Measurements from ENCODE around the gene MAGI2.

DNA sequence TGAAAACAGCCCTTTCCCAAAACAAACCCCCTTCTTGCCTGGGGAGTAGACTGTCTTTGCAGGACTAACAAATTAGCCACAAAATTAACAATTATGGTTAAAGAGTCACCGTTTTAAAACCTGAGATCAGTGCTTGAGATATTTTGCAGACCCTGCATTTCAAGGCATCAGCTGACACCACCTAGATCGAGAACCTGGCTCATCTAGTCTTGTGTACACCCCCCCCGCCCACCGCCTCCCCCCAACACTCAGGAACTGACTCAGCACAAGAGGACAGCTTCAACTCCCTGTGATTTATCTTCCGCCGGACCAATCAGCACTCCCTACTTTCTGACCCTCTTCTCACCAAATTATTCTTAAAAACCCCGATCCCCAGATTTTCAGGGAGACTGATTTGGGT lies 917.8 kb downstream of the MAGI2 start:
- TF ChIP-seq, protein P1, sequence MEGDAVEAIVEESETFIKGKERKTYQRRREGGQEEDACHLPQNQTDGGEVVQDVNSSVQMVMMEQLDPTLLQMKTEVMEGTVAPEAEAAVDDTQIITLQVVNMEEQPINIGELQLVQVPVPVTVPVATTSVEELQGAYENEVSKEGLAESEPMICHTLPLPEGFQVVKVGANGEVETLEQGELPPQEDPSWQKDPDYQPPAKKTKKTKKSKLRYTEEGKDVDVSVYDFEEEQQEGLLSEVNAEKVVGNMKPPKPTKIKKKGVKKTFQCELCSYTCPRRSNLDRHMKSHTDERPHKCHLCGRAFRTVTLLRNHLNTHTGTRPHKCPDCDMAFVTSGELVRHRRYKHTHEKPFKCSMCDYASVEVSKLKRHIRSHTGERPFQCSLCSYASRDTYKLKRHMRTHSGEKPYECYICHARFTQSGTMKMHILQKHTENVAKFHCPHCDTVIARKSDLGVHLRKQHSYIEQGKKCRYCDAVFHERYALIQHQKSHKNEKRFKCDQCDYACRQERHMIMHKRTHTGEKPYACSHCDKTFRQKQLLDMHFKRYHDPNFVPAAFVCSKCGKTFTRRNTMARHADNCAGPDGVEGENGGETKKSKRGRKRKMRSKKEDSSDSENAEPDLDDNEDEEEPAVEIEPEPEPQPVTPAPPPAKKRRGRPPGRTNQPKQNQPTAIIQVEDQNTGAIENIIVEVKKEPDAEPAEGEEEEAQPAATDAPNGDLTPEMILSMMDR (conservative IDR thresholded peaks at IDR 0.05; ENCODE audit: low read depth, low read length), result no peak
- TF ChIP-seq EZH2 (IDR thresholded peaks at IDR 0.05; ENCODE audit: borderline replicate concordance, low read depth, low read length, poor library complexity, severe bottlenecking), result no peak

All from A673 (cell line).